Activated CD4-positive, alpha-beta T cell treated with anti-CD3 and anti-CD28 coated beads, Interleukin-2, Interleukin-4, amounts not matched to agents 100 ng/mL and 50 ng/mL, durations not matched to agents 16 hours and 8 hours (primary cell): Measurements from ENCODE around the gene CXCR4.

Experiments
- DNase-seq: peaks from one replicate; pipeline ENCODE4 v3.0.0-alpha.2; 2020; ENCODE audit warnings: low spot score

The CXCR4 gene

GRCh38 chr2:136131961-136132824 lies 14.2 kb upstream of the CXCR4 start:
- DNase-seq: peak; percentile 57

GRCh38 chr2:136131484-136131960 lies 13.6 kb upstream of the CXCR4 start:
- peak; percentile 51 for DNase-seq

- no peak for DNase-seq
These were observed 12.6 kb upstream of the CXCR4 start for GRCh38 chr2:136130511-136130910.

- DNase-seq: no peak
These were observed 12.1 kb upstream of the CXCR4 start for GRCh38 chr2:136130045-136130444.

GRCh38 chr2:136129601-136130000 lies 11.7 kb upstream of the CXCR4 start:
- peak; percentile 56 for DNase-seq

GRCh38 chr2:136128905-136129304 lies 11.0 kb upstream of the CXCR4 start:
- no peak for DNase-seq

GRCh38 chr2:136128366-136128765 lies 10.4 kb upstream of the CXCR4 start:
- DNase-seq: no peak

GRCh38 chr2:136127356-136127755 lies 9.4 kb upstream of the CXCR4 start:
- no peak for DNase-seq

GRCh38 chr2:136126421-136126926 lies 8.5 kb upstream of the CXCR4 start:
- DNase-seq: no peak

GRCh38 chr2:136126021-136126420 lies 8.1 kb upstream of the CXCR4 start:
- no peak for DNase-seq

GRCh38 chr2:136125236-136125635 lies 7.3 kb upstream of the CXCR4 start:
- DNase-seq: no peak

- DNase-seq: no peak
These were observed 6.9 kb upstream of the CXCR4 start for GRCh38 chr2:136124805-136125204.

- no peak for DNase-seq
These were observed 4.7 kb upstream of the CXCR4 start for GRCh38 chr2:136122661-136123060.

- no peak for DNase-seq
These were observed 3.4 kb upstream of the CXCR4 start for GRCh38 chr2:136121204-136121910.

- no peak for DNase-seq
These were observed 2.0 kb upstream of the CXCR4 start for GRCh38 chr2:136119717-136120675.

- DNase-seq: peak; percentile 63
These were observed 1.1 kb upstream of the CXCR4 start for GRCh38 chr2:136118819-136119716.

GRCh38 chr2:136117391-136117841 lies 533 bp downstream of the CXCR4 start:
- DNase-seq: peak; percentile 47

GRCh38 chr2:136116813-136117390 lies 1.0 kb downstream of the CXCR4 start:
- DNase-seq: peak; percentile 71

GRCh38 chr2:136116151-136116812 lies 1.7 kb downstream of the CXCR4 start:
- peak; percentile 56 for DNase-seq
